ENCODE data around the gene IFITM5.

GRCh38 chr11:335779-336658 lies 36.7 kb upstream of the IFITM5 start:
- TF ChIP-seq, protein P1, sequence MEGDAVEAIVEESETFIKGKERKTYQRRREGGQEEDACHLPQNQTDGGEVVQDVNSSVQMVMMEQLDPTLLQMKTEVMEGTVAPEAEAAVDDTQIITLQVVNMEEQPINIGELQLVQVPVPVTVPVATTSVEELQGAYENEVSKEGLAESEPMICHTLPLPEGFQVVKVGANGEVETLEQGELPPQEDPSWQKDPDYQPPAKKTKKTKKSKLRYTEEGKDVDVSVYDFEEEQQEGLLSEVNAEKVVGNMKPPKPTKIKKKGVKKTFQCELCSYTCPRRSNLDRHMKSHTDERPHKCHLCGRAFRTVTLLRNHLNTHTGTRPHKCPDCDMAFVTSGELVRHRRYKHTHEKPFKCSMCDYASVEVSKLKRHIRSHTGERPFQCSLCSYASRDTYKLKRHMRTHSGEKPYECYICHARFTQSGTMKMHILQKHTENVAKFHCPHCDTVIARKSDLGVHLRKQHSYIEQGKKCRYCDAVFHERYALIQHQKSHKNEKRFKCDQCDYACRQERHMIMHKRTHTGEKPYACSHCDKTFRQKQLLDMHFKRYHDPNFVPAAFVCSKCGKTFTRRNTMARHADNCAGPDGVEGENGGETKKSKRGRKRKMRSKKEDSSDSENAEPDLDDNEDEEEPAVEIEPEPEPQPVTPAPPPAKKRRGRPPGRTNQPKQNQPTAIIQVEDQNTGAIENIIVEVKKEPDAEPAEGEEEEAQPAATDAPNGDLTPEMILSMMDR (IDR thresholded peaks at IDR 0.05 in 2 of 3, conservative IDR thresholded peaks at IDR 0.05 in 1 of 3; ENCODE audit: insufficient read depth in 2 of 3, low read depth in 1 of 3, low read length in 3 of 3) = no peak
- TF ChIP-seq ZFX (CRISPR knock-in tag; IDR thresholded peaks at IDR 0.05) (peak; percentile 31; the same call in 1 of the 2 replicates), CC2D1A (IDR thresholded peaks at IDR 0.05) (no peak), NFIC (IDR thresholded peaks at IDR 0.05) (no peak), SETDB1 (IDR thresholded peaks at IDR 0.05; ENCODE audit: low read length) (no peak), POLR2A (conservative IDR thresholded peaks at IDR 0.05) (no peak), NFXL1 (CRISPR knock-in tag; IDR thresholded peaks at IDR 0.05) (no peak), SNAPC5 (CRISPR knock-in tag; IDR thresholded peaks at IDR 0.05) (no peak), SREBF2 (CRISPR knock-in tag; IDR thresholded peaks at IDR 0.05) (no peak), RFX5 (IDR thresholded peaks at IDR 0.05; ENCODE audit: low read depth, low read length) (no peak), SMAD3 (CRISPR knock-in tag; conservative IDR thresholded peaks at IDR 0.05) (no peak)
- TF ChIP-seq, protein P2, sequence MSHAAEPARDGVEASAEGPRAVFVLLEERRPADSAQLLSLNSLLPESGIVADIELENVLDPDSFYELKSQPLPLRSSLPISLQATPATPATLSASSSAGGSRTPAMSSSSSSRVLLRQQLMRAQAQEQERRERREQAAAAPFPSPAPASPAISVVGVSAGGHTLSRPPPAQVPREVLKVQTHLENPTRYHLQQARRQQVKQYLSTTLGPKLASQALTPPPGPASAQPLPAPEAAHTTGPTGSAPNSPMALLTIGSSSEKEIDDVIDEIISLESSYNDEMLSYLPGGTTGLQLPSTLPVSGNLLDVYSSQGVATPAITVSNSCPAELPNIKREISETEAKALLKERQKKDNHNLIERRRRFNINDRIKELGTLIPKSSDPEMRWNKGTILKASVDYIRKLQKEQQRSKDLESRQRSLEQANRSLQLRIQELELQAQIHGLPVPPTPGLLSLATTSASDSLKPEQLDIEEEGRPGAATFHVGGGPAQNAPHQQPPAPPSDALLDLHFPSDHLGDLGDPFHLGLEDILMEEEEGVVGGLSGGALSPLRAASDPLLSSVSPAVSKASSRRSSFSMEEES (CRISPR knock-in tag; IDR thresholded peaks at IDR 0.05) = no peak

All from K562 (cell line).